Jurkat, Clone E6-1 (cell line): ENCODE data around the gene GPR37.

ENCODE experiments used
- DNase-seq: peaks from one replicate; pipeline ENCODE4 v3.0.0-alpha.2; 2011; ENCODE audit warnings: low read depth, low spot score
- H3K4me3 ChIP-seq: 2 replicates; pipeline ENCODE4 v1.5.1; 2011; ENCODE audit warnings: mild to moderate bottlenecking, low read length, control low read depth, moderate library complexity

Gene GPR37

DNA sequence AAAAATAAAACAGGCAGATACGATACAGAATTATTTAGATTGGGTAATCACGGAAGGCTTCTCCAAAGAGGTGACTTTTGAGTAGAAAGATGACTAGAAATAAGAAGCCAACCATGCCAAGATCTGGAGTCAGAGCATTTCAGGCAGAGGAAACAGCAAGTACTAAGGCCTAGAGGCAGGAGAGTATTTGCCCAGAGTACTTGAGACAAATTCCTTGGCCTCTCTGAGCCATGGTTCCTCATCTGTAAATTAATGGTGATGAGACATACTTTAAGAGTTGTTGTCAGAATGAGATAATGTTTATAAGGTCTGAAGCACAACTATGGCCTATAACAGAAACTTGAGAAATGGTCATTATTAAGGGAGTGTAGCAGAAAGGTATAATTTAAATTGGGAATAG is 15.8 kb upstream of the GPR37 start:
- no peak for DNase-seq
- H3K4me3 ChIP-seq = no peak overlapping the region

DNA sequence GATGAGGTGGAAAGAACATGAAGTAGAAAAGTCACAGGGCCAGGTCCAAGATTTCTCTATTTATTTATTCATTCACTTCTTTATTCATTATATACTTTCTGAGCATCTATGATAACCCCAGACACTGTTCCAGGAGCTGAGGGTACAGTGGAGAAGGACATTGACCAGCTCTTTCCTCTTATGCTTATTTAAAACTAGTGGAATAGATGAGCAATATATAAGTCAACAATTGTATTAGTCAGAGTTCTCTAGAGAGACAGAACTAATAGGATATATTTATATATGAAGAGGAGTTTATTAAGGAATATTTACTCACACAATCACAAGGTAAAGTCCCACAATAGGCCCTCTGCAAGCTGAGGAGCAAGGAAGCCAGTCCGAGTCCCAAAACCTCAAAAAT is 15.0 kb upstream of the GPR37 start:
- H3K4me3 ChIP-seq = no peak overlapping the region
- DNase-seq = no peak

DNA sequence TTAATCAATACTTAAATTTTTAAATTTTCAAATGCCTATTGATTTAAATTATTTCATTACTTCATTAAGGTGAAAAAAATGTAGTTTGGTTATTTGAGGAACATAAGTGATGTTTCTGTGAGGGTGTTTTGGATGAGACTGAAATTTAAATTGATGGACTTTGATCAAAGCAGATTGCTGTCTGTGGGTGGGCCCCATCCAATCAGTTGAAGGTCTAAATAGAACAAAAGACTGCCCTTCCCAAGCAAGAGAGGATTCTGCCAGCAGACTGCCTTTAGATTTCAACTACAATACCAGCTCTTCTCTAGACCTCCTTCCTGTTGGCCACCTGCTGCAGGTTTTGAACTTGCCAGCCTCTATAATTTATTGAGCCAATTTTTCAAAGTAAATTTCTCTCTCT is 14.5 kb upstream of the GPR37 start:
- no peak overlapping the region for H3K4me3 ChIP-seq
- no peak for DNase-seq

DNA sequence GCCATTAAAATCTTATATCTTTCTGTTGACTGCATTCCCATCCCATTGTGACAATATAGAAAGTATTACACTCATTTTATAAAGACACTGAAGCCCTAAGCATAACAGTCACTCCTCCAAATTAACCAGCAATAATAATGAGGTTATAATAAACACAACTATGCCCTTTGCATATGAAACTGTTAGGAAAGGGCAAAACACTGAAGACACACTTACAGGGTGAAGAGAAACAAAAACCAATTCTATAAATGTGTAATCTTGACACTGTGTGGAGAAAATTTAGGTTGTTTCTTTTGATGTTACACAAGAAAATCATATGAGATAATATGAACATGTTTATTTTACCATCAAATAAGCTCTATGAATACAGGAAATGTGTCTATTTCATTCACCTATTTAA is 14.0 kb upstream of the GPR37 start:
- no peak overlapping the region for H3K4me3 ChIP-seq
- no peak for DNase-seq

DNA sequence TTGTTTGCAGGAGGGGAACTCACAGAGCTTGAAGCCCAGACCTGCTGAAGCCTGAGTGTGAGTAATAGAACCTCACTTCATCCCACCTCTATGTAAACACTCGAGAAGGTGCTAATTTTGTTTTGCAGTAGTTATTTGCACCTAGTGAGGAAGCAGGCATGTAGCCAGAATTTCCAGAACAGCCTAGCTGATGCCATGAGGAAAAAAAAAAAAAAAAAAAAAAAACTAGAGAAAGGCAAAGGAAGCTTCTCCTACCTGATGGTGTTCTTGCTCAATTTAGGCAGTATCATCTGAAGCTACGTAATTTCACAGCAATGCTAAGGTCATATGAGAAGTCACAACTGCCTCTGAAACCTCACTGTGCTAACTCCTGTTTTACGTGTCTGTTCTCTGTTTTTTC is 13.6 kb upstream of the GPR37 start:
- no peak for DNase-seq
- H3K4me3 ChIP-seq = no peak overlapping the region

DNA sequence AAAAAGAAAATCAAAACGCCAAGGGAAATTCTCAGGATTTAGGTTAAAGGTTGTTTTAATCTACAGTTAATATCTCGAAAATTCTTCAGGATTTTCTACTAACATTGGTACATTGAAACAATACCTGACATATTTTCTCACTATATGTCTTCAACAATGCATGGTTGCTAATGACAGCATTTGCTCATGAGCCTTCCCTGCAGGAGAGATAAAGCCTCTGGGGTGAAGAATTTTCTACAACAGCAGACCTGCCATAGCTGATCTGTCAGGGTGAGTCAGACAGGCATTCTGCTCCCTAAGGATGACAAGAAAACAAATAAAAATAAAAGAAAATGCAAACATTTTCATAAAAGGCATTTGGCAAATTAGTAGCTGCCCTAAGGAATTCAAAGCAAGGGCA is 11.7 kb upstream of the GPR37 start:
- H3K4me3 ChIP-seq = no peak overlapping the region
- DNase-seq = no peak

DNA sequence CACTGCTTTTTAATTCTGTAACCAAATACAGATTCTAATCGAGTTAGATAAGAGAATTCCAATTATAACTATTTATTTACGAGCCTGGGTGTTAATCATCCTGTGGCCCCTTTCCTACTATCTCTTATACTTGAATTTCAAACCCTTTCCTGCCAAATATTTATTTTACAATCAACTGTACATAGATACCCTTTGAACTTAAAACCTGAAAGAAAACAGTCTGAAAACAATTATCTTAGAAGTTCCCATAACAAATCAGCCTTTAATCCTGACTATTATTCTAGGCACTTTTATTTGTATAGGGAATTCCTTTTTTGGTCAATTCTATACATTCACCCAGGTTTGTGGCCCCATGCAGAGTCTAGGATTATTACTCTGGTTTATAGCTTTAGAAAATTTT is 10.6 kb upstream of the GPR37 start:
- H3K4me3 ChIP-seq = no peak overlapping the region
- no peak for DNase-seq

DNA sequence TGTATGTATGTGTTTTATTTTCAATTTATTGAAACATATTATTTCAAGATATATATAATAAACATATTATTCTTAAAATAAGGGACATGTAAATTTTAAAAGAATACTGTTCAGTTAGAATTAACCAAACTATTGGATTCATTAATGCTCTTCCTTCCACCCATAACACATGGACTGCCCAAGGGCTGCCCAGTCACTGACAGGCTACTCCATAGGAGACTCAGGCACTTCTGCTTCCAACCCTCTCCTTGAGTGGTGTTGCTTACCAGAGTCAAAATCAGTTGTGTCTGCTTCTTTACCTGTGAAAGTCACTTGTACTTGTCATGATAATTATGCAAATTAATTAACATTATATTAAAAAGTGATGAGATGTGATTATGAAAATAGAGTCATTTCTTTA is 9.8 kb upstream of the GPR37 start:
- no peak for DNase-seq
- no peak overlapping the region for H3K4me3 ChIP-seq

DNA sequence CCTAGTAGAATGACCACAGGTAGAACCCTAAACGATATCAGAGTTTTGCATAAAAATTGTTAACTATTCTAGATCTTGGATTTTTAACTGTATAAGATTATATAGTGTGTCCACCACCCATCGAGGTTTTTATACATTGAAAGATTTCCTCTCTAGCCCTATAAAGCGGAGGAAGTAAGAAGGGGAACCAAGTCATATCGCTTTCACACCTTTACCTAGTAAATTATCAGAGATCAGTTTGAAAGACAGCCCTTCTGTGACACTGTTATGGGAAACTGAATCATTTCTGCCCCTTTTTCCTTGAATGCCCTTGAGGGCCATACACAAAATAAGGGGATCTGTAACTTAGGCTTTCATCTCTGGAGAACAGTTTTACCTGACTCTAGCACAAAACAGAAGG is 8.3 kb upstream of the GPR37 start:
- DNase-seq = no peak
- H3K4me3 ChIP-seq = no peak overlapping the region

DNA sequence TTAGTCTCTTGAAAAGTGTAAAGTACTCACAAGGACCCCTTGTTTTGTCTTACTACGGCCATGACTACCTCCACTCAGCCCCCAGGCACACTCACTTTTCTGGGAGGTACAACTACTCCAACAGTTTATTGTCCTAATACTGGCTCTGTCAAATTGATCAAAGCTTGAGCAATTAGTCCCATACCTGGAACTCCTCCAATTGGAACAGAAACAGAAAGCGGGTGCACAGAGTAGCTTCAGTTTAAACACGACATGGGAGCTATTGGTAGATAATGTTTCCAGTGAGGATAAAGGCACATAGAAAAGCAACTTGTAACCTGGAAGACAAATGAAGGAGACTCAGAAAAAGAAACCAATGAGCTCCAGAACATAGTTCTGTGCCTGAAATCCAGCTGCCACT is 7.7 kb upstream of the GPR37 start:
- no peak overlapping the region for H3K4me3 ChIP-seq
- no peak for DNase-seq

DNA sequence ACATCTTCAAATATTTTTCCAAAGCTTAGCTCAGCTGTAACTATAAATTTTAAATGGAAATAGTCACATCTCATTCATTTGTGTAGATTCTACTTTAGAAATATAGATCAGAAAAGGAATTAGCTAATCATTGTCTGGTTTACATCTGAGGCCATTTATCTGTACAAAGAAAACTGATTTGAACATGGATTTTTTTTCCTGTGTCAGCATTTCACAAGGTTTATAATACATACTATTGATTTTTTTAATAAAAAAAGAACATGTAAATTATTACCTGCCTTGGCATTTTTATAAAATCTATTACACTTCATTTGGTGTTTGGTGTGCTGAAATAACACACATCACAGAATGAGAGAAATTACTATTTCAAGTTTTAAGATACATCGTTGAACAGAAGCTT is 3.5 kb upstream of the GPR37 start:
- no peak overlapping the region for H3K4me3 ChIP-seq
- no peak for DNase-seq

DNA sequence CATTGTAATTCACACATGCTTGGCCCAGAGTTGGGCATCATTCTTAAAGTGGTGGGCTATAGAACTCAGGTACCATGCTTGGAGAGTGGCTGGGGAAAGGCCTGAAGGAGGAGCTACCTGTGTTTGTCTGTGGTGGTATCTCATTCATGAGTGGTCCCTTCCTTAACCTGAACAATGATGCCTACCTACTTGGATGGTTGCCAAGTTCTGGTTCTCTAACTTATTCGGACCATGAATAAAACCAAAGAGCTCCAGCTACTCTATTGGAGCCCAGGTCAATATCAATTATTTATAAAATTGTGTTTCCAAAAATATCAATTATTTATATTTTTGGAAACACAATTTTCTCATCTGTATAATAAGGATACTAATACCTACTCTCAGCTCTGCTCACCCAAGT is 2.9 kb upstream of the GPR37 start:
- H3K4me3 ChIP-seq = no peak overlapping the region
- no peak for DNase-seq

DNA sequence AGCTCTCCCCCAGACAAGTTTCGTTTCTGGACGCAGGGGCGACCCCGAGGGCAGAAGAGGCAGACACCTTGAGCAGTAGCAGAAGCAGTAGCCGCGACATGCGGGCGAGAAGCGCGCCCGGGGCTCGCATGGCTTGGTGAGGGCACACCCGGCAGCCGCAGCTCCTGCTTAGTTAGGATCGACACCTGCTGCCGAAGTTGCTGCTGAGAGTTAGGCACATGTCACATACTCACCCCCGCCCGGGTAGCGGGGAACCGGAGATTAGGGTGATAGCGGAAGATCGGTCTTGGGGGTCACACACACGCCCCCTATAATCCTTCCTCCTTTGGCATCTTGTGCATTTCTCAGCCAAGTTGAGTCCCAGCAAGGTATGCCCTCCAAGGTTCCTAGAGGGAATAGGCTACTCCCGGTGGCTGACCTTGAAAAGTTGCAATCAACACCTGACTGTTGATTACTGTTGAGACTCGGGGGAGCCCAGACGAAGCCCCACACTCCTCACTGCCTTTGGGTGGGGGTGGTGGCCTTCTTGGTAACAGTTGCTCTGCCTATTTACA is 668 bp downstream of the GPR37 start:
- no peak for DNase-seq
- no peak overlapping the region for H3K4me3 ChIP-seq

DNA sequence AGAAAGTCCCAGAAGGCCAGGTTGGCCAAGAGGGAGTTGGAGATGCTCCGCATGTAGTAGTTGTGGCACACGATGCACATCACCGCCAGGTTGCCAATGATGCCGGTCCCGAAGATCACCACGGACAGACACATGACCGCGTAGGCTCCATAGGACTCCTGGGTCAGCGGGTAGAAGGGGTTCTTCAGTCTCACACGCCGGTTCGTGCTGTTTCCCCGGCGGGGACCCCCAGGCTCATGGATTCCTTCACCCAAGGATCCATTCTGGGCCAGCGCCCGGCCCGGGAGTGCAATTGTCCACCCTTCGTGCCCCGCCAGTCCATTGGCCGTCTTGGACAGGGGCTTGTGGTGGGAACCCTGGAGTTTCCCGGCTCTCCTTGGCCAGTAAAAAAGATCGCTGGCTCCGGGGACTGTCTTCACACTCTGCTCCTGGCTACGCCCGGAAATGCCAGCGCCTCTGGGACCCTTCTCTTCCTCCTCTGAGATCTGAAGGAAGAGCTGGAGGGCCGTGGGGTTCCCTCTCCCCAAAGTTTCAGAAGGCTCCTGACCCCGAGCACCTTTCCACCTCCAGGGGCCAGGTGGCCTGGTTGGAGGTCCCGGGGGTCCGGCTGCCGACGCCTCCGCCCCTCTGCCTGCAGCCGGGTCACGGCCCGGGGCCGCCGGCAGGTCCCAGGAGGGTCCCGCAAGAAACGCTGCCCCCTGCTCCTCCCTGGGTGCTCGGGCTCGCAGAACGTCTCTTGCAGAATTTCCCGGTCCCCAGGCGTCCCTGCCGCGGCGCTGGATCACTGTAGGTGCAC is 1.3 kb downstream of the GPR37 start:
- DNase-seq = no peak
- no peak overlapping the region for H3K4me3 ChIP-seq

DNA sequence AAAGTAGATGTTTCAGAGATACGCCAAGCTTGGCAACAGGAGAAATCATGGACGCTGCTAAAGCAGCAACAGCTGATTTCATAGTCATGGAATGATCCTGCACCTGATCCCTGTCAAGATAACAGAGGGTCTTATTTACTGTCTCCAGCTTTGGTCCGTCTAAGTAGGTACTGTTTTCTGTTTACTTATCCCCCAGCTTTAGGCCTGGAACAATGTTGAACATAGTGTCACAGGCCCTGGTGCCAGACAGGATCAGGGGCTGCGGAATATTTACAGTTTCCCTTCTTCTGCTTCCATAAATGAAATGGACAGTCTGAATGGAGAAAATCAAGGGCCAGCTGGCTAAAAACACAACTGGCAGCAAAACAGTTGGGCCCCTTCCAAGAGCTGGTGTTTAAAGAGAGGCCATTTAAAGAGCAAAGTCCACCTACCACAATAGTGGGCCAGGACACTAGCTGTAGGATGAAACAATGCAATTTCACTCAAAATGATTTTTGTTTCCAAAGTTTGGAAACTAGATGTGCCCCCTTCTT is 2.9 kb downstream of the GPR37 start:
- DNase-seq = no peak
- no peak overlapping the region for H3K4me3 ChIP-seq

DNA sequence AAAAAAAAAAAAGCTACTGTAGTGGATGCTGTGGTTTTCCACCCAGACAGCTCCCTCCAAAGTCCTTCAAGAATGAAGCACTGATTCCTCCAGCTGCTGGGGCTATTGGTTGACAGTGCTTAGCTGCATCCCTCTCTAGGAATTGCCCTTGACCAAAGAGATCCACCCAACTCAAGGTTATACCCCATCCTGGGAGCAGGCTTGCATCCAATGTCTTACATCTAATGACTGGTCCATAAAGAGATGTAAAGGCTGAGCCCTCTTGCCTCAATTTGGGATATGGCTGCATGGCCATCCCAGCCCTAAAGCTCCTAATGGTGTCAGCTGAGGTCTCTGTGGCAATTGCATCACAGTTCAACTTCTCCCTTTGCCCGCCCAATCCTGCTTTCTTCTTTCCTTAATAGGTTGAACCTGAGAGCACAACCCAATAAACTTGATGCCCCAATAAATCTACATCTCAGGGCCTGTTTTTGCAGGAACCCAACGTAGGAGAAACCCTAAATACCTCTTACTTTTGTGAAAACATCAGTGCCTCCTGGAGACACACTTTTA is 4.4 kb downstream of the GPR37 start:
- no peak for DNase-seq
- H3K4me3 ChIP-seq = no peak overlapping the region

DNA sequence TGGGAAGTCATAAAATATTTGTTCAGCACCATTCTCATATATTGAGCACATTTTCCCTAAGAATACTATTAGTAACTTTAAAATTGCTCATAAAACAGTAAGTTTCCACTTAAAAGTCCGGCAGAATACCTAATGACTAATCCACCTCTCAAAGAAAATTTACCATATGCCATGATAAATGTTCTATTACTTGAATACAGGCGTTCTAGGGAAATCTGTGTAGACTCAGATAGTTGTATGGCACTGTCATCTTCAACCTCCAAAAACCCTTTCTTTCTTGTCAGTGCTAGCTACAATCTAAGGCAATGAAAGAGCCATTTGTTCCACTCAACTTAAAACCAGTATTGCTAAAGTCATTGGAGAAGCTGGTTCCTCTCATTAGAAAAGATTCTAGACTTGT is 7.3 kb downstream of the GPR37 start:
- no peak for DNase-seq

DNA sequence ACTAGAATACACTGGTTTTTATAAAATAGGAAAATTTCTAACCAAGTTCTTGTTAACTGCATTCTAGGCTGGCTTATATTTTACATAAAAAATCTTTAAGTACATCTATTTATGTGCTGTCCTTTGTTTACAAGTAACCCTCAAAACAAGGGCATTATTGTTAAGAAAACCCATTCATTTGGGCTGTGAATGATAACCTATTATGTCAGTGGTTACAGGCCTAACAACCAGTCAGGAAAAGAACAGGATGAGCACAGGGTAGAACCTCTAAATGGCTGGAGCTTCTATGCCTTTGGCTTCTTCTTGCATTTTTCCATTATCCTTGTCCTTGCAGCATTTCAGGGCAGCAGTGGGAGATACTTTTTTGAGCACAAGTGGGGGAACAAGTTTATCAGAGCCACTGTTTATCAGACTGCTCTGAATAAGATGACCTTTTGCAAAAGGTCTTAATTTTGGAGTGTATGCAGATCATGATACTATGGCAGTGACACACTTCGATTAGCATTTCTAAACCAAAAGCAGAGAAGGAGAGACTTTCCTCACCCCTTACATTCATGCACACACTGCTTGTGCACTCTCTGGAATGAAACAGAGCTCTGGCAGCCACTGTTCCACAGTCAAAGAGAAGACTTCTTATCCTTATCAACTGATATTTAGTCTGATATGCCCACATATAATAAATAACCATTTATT is 10.9 kb downstream of the GPR37 start:
- DNase-seq = no peak

More for the DNA sequence above, 7.3 kb downstream of the GPR37 start:
- no peak overlapping the region for H3K4me3 ChIP-seq

DNA sequence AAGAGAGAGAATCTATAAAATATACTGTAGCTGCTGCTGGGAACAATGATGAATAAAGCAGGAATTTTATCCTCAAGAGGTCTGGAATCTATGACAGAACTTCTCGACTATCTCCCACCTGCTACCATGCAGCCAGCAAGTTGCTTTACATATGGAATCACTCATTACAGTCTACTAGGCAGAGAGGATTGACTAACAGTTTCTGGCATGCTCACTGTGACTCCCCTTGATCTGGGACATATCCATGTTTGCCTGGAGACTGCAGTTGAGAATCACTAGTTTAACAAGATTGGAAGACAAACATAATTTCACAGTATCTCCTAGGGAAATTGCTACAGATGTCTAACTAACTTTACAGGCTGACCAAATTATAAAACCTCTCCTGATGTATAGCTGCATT is 13.3 kb downstream of the GPR37 start:
- H3K4me3 ChIP-seq = no peak overlapping the region
- DNase-seq = no peak

More for the DNA sequence above, 10.9 kb downstream of the GPR37 start:
- no peak overlapping the region for H3K4me3 ChIP-seq

DNA sequence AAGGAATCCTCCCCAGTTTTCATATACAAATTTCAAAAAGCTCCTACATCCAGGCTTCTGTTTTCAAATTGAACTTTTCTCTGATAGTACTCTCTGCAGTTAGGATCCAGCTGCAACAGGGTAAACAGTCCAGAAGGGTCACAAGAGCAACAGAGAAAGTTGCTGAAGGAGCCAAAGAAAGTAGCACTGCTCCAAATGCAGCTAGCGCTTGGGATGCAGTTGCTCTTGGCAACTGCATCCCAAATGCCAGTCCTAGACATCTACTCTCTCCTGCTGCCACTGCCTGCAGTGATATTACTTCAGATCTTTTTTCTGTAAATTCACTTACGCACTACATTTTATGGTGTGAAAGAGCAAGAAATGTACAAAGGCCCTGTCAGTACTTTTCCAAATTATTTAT is 14.6 kb downstream of the GPR37 start:
- H3K4me3 ChIP-seq = no peak overlapping the region
- no peak for DNase-seq
